ENCODE measurements around the gene GNS. TPM values are rescaled to one million over a fixed set of nuclear protein-coding genes. Genes with fewer than 3 reads are reported as not detected.

Gene GNS
- total RNA-seq, 2 experiments from 2014 or later, result 21.2 to 23.1 TPM

DNA sequence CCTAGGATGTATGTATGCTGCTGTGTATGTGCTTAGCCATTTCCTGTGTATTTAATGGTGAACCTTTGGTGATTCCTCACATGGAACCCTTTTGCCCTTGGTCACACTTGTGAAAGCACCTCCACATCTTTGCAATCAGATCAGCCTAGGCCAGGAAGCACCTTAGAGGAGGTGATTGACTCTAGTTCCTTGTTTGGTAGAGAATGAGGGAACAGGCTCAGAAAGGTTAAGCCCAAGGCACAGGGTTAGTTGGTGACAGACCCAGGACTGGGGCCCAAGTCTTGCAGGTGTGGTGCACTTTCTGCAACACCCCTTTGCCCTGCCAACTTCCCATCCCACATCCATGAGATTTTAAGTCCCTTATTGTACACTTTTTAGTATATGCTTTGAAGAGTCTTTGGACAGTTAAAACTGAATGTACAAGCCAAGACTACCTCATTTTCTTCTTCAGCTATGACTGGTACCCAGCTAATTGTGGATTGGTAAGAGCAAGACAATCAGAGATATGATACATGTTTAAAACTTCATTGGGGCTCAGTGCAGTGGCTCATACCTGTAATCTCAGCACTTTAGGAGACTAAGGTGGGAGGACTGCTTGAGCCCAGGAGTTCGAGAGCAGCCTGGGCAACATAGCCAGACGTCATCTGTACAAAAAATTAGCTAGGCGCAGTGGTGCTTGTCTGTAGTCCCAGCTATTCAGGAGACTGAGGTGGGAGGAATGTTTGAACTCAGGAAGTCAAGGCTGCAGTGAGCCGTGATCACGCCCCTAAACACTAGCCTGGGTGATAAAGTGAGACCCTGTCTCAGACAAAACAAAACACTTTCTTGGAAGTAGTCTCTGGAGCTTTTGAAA lies 77.8 kb downstream of the GNS start:
- ChIA-PET CTCF (interaction anchor here (0.7 to 9.5 kb wide), 7 partner anchors 11 to 73 kb away, joined by 3 to 72 read pairs (median 10); no protein-coding TSS in a partner anchor), POLR2A (interaction anchor here (1.4 to 2.3 kb wide), 4 partner anchors 13 to 72 kb away, joined by 3 to 11 read pairs (median 8); no protein-coding TSS in a partner anchor)
- intact Hi-C loops (cut with micrococcal nuclease), result loop anchor here (1.0 to 5.0 kb wide), 2 partner anchors 56 to 224 kb away; no protein-coding TSS in a partner anchor
- Mint-ChIP-seq H3K4me3 (peak overlapping the region; percentile 23), H3K36me3 (peaks cover 10% of the 10 kb centered on the region), H3K9me3 (no peaks in the 10 kb centered on the region), H3K27ac (peak overlapping the region; percentile 91), H3K27me3 (no peaks in the 10 kb centered on the region), H3K4me1 (ENCODE audit: low read depth) (peaks cover 90% of the 10 kb centered on the region)
- peak; percentile 60 for DNase-seq

GRCh38 chr12:64680235-64680634 lies 79.0 kb downstream of the GNS start:
- H3K4me1 Mint-ChIP-seq (ENCODE audit: low read depth), result peaks cover 92% of the 10 kb centered on the region
- CTCF ChIA-PET, result interaction anchor here (0.6 to 9.5 kb wide), 9 partner anchors 10 to 290 kb away, joined by 3 to 72 read pairs (median 5); no protein-coding TSS in a partner anchor
- peak overlapping the region; percentile 62 for H3K4me3 Mint-ChIP-seq
- H3K27me3 Mint-ChIP-seq, result no peaks in the 10 kb centered on the region
- peaks cover 2% of the 10 kb centered on the region for H3K36me3 Mint-ChIP-seq
- POLR2A ChIA-PET, result interaction anchor here (0.6 to 2.3 kb wide), 9 partner anchors 9 to 71 kb away, joined by 3 to 11 read pairs (median 3); no protein-coding TSS in a partner anchor
- no peak for DNase-seq
- intact Hi-C loops (cut with micrococcal nuclease), result loop anchor here (5.0 kb wide), 1 partner anchor 223 kb away; no protein-coding TSS in a partner anchor
- no peaks in the 10 kb centered on the region for H3K9me3 Mint-ChIP-seq
- peak overlapping the region; percentile 91 for H3K27ac Mint-ChIP-seq

- Mint-ChIP-seq H3K4me3 (peak overlapping the region; percentile 62), H3K27me3 (no peaks in the 10 kb centered on the region), H3K36me3 (peaks cover 2% of the 10 kb centered on the region), H3K27ac (peak overlapping the region; percentile 91), H3K4me1 (ENCODE audit: low read depth) (peaks cover 91% of the 10 kb centered on the region), H3K9me3 (no peaks in the 10 kb centered on the region)
- ChIA-PET POLR2A (interaction anchor here (0.6 to 2.0 kb wide), 9 partner anchors 10 to 70 kb away, joined by 3 to 11 read pairs (median 4); no protein-coding TSS in a partner anchor), CTCF (interaction anchor here (1.1 to 9.5 kb wide), 7 partner anchors 9 to 130 kb away, joined by 4 to 72 read pairs (median 5); partner anchors contain the start of gene RASSF3)
- intact Hi-C loops (cut with micrococcal nuclease), result loop anchor here (1.0 to 5.0 kb wide), 3 partner anchors 10 to 222 kb away; no protein-coding TSS in a partner anchor
- peak; percentile 78 for DNase-seq
Observed at GRCh38 chr12:64679487-64680001, 79.7 kb downstream of the GNS start.

- H3K27me3 Mint-ChIP-seq, result no peaks in the 10 kb centered on the region
- POLR2A ChIA-PET, result interaction anchor here (0.9 to 1.5 kb wide), 4 partner anchors 9 to 69 kb away, joined by 3 to 5 read pairs (median 4); no protein-coding TSS in a partner anchor
- peaks cover 2% of the 10 kb centered on the region for H3K36me3 Mint-ChIP-seq
- peak; percentile 58 for DNase-seq
- H3K4me3 Mint-ChIP-seq, result no peak overlapping the region
- intact Hi-C loops (cut with micrococcal nuclease), result loop anchor here (1.0 kb wide), 2 partner anchors 10 to 70 kb away; no protein-coding TSS in a partner anchor
- no peaks in the 10 kb centered on the region for H3K9me3 Mint-ChIP-seq
- H3K27ac Mint-ChIP-seq, result peak overlapping the region; percentile 91
- peaks cover 91% of the 10 kb centered on the region for H3K4me1 Mint-ChIP-seq (ENCODE audit: low read depth)
- CTCF ChIA-PET, result interaction anchor here (1.1 to 9.5 kb wide), 5 partner anchors 10 to 129 kb away, joined by 5 to 72 read pairs (median 5); partner anchors contain the start of gene RASSF3
Observed at GRCh38 chr12:64678835-64679234, 80.4 kb downstream of the GNS start.

- Mint-ChIP-seq H3K27me3 (no peaks in the 10 kb centered on the region), H3K4me3 (no peak overlapping the region), H3K9me3 (no peaks in the 10 kb centered on the region), H3K4me1 (ENCODE audit: low read depth) (peaks cover 91% of the 10 kb centered on the region), H3K27ac (peak overlapping the region; percentile 67), H3K36me3 (no peaks in the 10 kb centered on the region)
- intact Hi-C loops (cut with micrococcal nuclease), result no loop called here
- POLR2A ChIA-PET, result interaction anchor here (0.9 to 1.5 kb wide), 2 partner anchors 9 to 69 kb away, joined by 3 to 4 read pairs; no protein-coding TSS in a partner anchor
- CTCF ChIA-PET, result interaction anchor here (1.1 to 9.5 kb wide), 4 partner anchors 9 to 68 kb away, joined by 5 to 72 read pairs (median 6); partner anchors contain the start of gene RASSF3
- no peak for DNase-seq
Observed at GRCh38 chr12:64678248-64678647, 81.0 kb downstream of the GNS start.

DNA sequence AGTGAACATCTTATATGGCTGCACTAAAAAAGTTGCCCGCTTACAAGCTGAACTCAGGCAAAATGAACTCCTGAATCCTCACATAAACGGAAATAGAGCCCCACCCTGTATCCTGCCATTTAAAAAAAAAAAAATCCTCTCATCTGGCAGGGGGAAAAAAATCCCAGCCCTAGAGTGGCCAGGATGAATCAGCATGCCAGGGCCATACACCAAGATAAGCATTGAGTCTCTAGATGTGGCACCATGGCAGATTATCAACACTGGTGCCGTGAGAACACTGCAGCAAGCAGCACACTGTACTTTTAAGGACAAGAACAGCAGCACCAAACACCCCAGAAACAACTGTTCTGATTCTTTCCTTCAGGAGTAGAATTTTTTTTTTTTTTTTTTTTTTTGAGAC lies 83.4 kb downstream of the GNS start:
- Mint-ChIP-seq H3K27me3 (no peaks in the 10 kb centered on the region), H3K36me3 (no peaks in the 10 kb centered on the region), H3K4me1 (ENCODE audit: low read depth) (peaks cover 89% of the 10 kb centered on the region), H3K9me3 (no peaks in the 10 kb centered on the region), H3K27ac (peak overlapping the region; percentile 72), H3K4me3 (no peak overlapping the region)
- intact Hi-C loops (cut with micrococcal nuclease), result no loop called here
- no peak for DNase-seq
- CTCF ChIA-PET, result interaction anchor here (2.6 kb wide), 1 partner anchor 126 kb away, joined by 9 read pairs; no protein-coding TSS in a partner anchor
- POLR2A ChIA-PET, result interaction anchor here (0.6 kb wide), 1 partner anchor 97 kb away, joined by 3 read pairs; no protein-coding TSS in a partner anchor

DNA sequence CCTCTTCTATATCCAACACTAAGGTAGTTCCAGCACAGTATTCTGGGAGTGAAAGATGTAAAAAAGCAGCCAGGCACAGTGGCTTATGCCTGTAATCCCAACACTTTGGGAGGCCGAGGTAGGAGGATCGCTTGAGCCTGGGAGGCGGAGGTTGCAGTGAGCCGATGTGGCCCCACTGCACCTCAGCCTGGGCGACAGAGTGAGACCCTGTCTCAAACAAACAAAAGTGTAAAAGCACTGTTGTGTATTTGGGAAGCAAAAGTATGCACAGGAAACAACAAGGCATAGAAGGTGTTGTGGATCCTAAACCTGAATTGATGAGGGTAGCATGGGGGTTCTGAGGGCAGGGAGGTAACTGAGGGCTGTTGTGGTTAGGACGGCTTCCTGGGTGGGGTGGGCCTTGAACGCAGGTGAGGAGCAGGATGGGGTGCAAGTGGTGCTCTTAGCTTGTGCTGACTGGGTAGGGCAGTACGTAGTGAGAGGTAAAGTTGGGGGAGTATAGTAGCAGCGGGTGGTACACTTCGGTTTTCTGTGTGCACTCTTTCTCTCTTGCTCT lies 84.8 kb downstream of the GNS start:
- POLR2A ChIA-PET, result interaction anchor here (1.0 kb wide), 1 partner anchor 9 kb away, joined by 3 read pairs; no protein-coding TSS in a partner anchor
- Mint-ChIP-seq H3K4me3 (peak overlapping the region; percentile 53), H3K27ac (peak overlapping the region; percentile 92), H3K9me3 (no peaks in the 10 kb centered on the region), H3K36me3 (no peaks in the 10 kb centered on the region), H3K4me1 (ENCODE audit: low read depth) (peaks cover 88% of the 10 kb centered on the region), H3K27me3 (no peaks in the 10 kb centered on the region)
- CTCF ChIA-PET, result interaction anchor here (0.6 to 1.2 kb wide), 4 partner anchors 24 to 93 kb away, joined by 3 to 5 read pairs (median 4); no protein-coding TSS in a partner anchor
- intact Hi-C loops (cut with micrococcal nuclease), result loop anchor here (5.0 kb wide), 1 partner anchor 272 kb away; the partner anchor contains the start of gene XPOT
- DNase-seq, result peak; percentile 51

- ChIA-PET POLR2A (interaction anchor here (0.6 to 1.6 kb wide), 2 partner anchors 64 to 92 kb away, joined by 3 read pairs; partner anchors contain the start of gene RASSF3), CTCF (interaction anchor here (0.6 to 1.2 kb wide), 4 partner anchors 25 to 92 kb away, joined by 3 to 5 read pairs (median 4); no protein-coding TSS in a partner anchor)
- H3K27ac Mint-ChIP-seq, result peak overlapping the region; percentile 92
- peaks cover 88% of the 10 kb centered on the region for H3K4me1 Mint-ChIP-seq (ENCODE audit: low read depth)
- H3K36me3 Mint-ChIP-seq, result no peaks in the 10 kb centered on the region
- intact Hi-C loops (cut with micrococcal nuclease), result loop anchor here (5.0 kb wide), 1 partner anchor 271 kb away; the partner anchor contains the start of gene XPOT
- no peaks in the 10 kb centered on the region for H3K27me3 Mint-ChIP-seq
- H3K4me3 Mint-ChIP-seq, result no peak overlapping the region
- DNase-seq, result no peak
- H3K9me3 Mint-ChIP-seq, result no peaks in the 10 kb centered on the region
Observed at GRCh38 chr12:64673490-64674169, 85.6 kb downstream of the GNS start.

- DNase-seq, result peak; percentile 61
- POLR2A ChIA-PET, result interaction anchor here (1.6 kb wide), 1 partner anchor 63 kb away, joined by 3 read pairs; the partner anchor contains the start of gene RASSF3
- no peaks in the 10 kb centered on the region for H3K36me3 Mint-ChIP-seq
- H3K9me3 Mint-ChIP-seq, result no peaks in the 10 kb centered on the region
- CTCF ChIA-PET, result interaction anchor here (1.1 kb wide), 1 partner anchor 11 kb away, joined by 4 read pairs; no protein-coding TSS in a partner anchor
- peak overlapping the region; percentile 58 for H3K4me3 Mint-ChIP-seq
- peak overlapping the region; percentile 92 for H3K27ac Mint-ChIP-seq
- intact Hi-C loops (cut with micrococcal nuclease), result loop anchor here (5.0 kb wide), 1 partner anchor 271 kb away; the partner anchor contains the start of gene XPOT
- H3K27me3 Mint-ChIP-seq, result no peaks in the 10 kb centered on the region
- peaks cover 87% of the 10 kb centered on the region for H3K4me1 Mint-ChIP-seq (ENCODE audit: low read depth)
Observed at GRCh38 chr12:64672925-64673409, 86.2 kb downstream of the GNS start.

DNA sequence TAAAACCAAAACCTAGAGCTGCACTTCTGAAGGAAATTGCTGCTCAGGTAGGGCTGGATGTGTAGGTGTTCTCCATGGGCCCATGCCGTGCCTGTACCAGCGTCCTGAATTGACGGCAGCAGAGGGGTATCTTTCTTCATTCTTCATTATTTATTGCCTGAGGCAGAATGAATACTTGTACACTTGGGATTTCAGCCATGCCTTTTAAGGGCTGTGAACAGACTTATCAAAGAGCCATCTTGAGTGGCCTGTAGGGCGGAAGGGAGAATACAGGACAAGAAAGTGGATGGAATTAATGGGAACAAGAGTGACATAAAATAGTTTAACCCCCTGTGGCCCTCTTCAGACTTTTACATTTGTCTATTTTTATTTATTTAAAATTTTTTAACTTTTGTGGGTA lies 87.5 kb downstream of the GNS start:
- Mint-ChIP-seq H3K4me1 (ENCODE audit: low read depth) (peaks cover 87% of the 10 kb centered on the region), H3K9me3 (no peaks in the 10 kb centered on the region), H3K27ac (peak overlapping the region; percentile 96), H3K27me3 (no peaks in the 10 kb centered on the region), H3K4me3 (peak overlapping the region; percentile 23), H3K36me3 (no peaks in the 10 kb centered on the region)
- ChIA-PET CTCF (interaction anchor here (1.1 kb wide), 1 partner anchor 12 kb away, joined by 4 read pairs; no protein-coding TSS in a partner anchor), POLR2A (interaction anchor here (1.1 kb wide), 1 partner anchor 11 kb away, joined by 4 read pairs; no protein-coding TSS in a partner anchor)
- DNase-seq, result no peak
- intact Hi-C loops (cut with micrococcal nuclease), result loop anchor here (5.0 kb wide), 1 partner anchor 269 kb away; the partner anchor contains the start of gene XPOT

Measured in activated CD4-positive, alpha-beta memory T cell treated with anti-CD3 and anti-CD28 coated beads for 36 hours (primary cell).